HEK293T (cell line): ENCODE data around the gene VILL.
"Not testable (repeated sequence)": the region's sequence is repeated elsewhere in the genome, so short reads cannot be mapped to it uniquely, and the experiment has no call there.

Experiments
- CTCF ChIA-PET: fragments of 350-600 bp; formaldehyde crosslinking; extraction: SDS; loops from one replicate; lab custom pipeline; 2021; ENCODE audit warnings: antibody characterized with exemption, inconsistent platforms; lab: Yijun Ruan, JAX
- POLR2A ChIA-PET: fragments of 350-600 bp; formaldehyde crosslinking; extraction: SDS; loops from one replicate; lab custom pipeline; 2020; ENCODE audit warnings: antibody characterized with exemption, inconsistent platforms; lab: Yijun Ruan, JAX
- DNase-seq: peaks from one replicate; pipeline ENCODE4 v3.0.0; 2012; ENCODE audit warnings: mixed read lengths; ENCODE audit errors: extremely low spot score
- ARNT ChIP-seq: fragments of 450-650 bp; IDR thresholded peaks from 2 replicates; pipeline ENCODE4 v1.6.1; 2017; ENCODE audit warnings: mild to moderate bottlenecking
- BHLHE40 ChIP-seq: fragments of 450-650 bp; IDR thresholded peaks from 2 replicates; pipeline ENCODE4 v1.6.1; 2016; ENCODE audit warnings: mild to moderate bottlenecking, moderate library complexity, borderline replicate concordance
- CTBP1 ChIP-seq: fragments of 450-650 bp; IDR thresholded peaks from 2 replicates; pipeline ENCODE4 v1.6.1; 2016; ENCODE audit warnings: borderline replicate concordance
- ELF4 ChIP-seq: fragments of 450-650 bp; IDR thresholded peaks from 2 replicates; pipeline ENCODE4 v1.6.1; 2017; ENCODE audit warnings: antibody characterized with exemption
- FOXA1 ChIP-seq: fragments of 450-650 bp; IDR thresholded peaks from 2 replicates; pipeline ENCODE4 v1.6.1; 2016; ENCODE audit warnings: mild to moderate bottlenecking
- FOXK2 ChIP-seq: fragments of 450-650 bp; IDR thresholded peaks from 2 replicates; pipeline ENCODE4 v1.6.1; 2016; ENCODE audit warnings: mild to moderate bottlenecking
- FOXM1 ChIP-seq: fragments of 450-650 bp; IDR thresholded peaks from 2 replicates; pipeline ENCODE4 v1.6.1; 2017; ENCODE audit warnings: mild to moderate bottlenecking, borderline replicate concordance
- HDGF ChIP-seq: fragments of 450-650 bp; IDR thresholded peaks from 2 replicates; pipeline ENCODE4 v1.6.1; 2017; ENCODE audit warnings: antibody characterized with exemption, borderline replicate concordance
- L3MBTL2 ChIP-seq: fragments of 450-650 bp; conservative IDR thresholded peaks from 2 replicates; pipeline ENCODE4 v1.6.1; 2016; ENCODE audit warnings: mild to moderate bottlenecking
- LEF1 ChIP-seq: fragments of 450-650 bp; IDR thresholded peaks from 2 replicates; pipeline ENCODE4 v1.6.1; 2017; ENCODE audit warnings: mild to moderate bottlenecking, borderline replicate concordance
- NFRKB ChIP-seq: fragments of 450-650 bp; IDR thresholded peaks from 2 replicates; pipeline ENCODE4 v1.6.1; 2016; ENCODE audit warnings: mild to moderate bottlenecking, moderate library complexity
- PKNOX1 ChIP-seq: fragments of 450-650 bp; IDR thresholded peaks from 2 replicates; pipeline ENCODE4 v1.6.1; 2016
- SP1 ChIP-seq: fragments of 450-650 bp; IDR thresholded peaks from 2 replicates; pipeline ENCODE4 v1.6.1; 2017
- SUZ12 ChIP-seq: fragments of 450-650 bp; IDR thresholded peaks from 2 replicates; pipeline ENCODE4 v1.6.1; 2016; ENCODE audit warnings: mild to moderate bottlenecking
- TARDBP ChIP-seq: fragments of 450-650 bp; IDR thresholded peaks from 2 replicates; pipeline ENCODE4 v1.6.1; 2016
- ZNF384 ChIP-seq: fragments of 450-650 bp; IDR thresholded peaks from 2 replicates; pipeline ENCODE4 v1.6.1; 2016

The VILL gene

GRCh38 chr3:37970802-37971201, 19.8 kb upstream of the VILL start:
- ChIA-PET CTCF (no interaction called here), POLR2A (no interaction called here)
- TF ChIP-seq FOXM1 = no peak
- no peak for TF ChIP-seq ELF4
- no peak for TF ChIP-seq FOXA1
- no peak for TF ChIP-seq CTBP1
- no peak for TF ChIP-seq ARNT
- no peak for TF ChIP-seq LEF1
- no peak for TF ChIP-seq BHLHE40
- TF ChIP-seq HDGF = no peak
- TF ChIP-seq NFRKB = no peak
- TF ChIP-seq ZNF384 = no peak
- no peak for TF ChIP-seq PKNOX1
- no peak for TF ChIP-seq TARDBP
- no peak for TF ChIP-seq SP1
- DNase-seq = no peak

GRCh38 chr3:37971467-37971866, 19.1 kb upstream of the VILL start:
- CTCF ChIA-PET = no interaction called here
- TF ChIP-seq SUZ12 = no peak
- no peak for TF ChIP-seq CTBP1
- TF ChIP-seq NFRKB = no peak
- TF ChIP-seq FOXK2 = no peak
- no peak for TF ChIP-seq L3MBTL2
- TF ChIP-seq ELF4 = no peak
- no peak for TF ChIP-seq SP1
- no peak for TF ChIP-seq TARDBP
- TF ChIP-seq LEF1 = no peak
- TF ChIP-seq FOXA1 = no peak
- TF ChIP-seq ZNF384 = no peak
- TF ChIP-seq FOXM1 = no peak
- TF ChIP-seq HDGF = no peak
- TF ChIP-seq PKNOX1 = no peak
- no peak for TF ChIP-seq ARNT
- no peak for TF ChIP-seq BHLHE40
- DNase-seq = no peak
- POLR2A ChIA-PET = no interaction called here

- POLR2A ChIA-PET, CTCF ChIA-PET, DNase-seq: not testable (repeated sequence)
Observed at GRCh38 chr3:37972056-37972455, 18.5 kb upstream of the VILL start.

- CTCF ChIA-PET = interaction anchor here (1.2 to 2.0 kb wide), 3 partner anchors 11 to 30 kb away, joined by 4 to 19 read pairs (median 16); no protein-coding TSS in a partner anchor
- TF ChIP-seq ARNT = no peak
- TF ChIP-seq PKNOX1 = no peak
- TF ChIP-seq NFRKB = no peak
- no peak for TF ChIP-seq FOXA1
- no peak for TF ChIP-seq BHLHE40
- no peak for TF ChIP-seq LEF1
- no peak for TF ChIP-seq HDGF
- TF ChIP-seq FOXM1 = no peak
- TF ChIP-seq SUZ12 = no peak
- no peak for TF ChIP-seq ZNF384
- no peak for DNase-seq
- POLR2A ChIA-PET = interaction anchor here (1.2 to 1.7 kb wide), 2 partner anchors 23 to 191 kb away, joined by 3 to 6 read pairs; partner anchors contain the start of gene OXSR1
Observed at GRCh38 chr3:37973246-37974054, 17.1 kb upstream of the VILL start.

- POLR2A ChIA-PET = interaction anchor here (1.2 to 1.7 kb wide), 2 partner anchors 22 to 190 kb away, joined by 3 to 6 read pairs; partner anchors contain the start of gene OXSR1
- no peak for TF ChIP-seq TARDBP
- TF ChIP-seq PKNOX1 = peak; percentile 91
- peak; percentile 72 for DNase-seq
- CTCF ChIA-PET = interaction anchor here (0.6 to 2.0 kb wide), 9 partner anchors 8 to 93 kb away, joined by 3 to 19 read pairs (median 4); no protein-coding TSS in a partner anchor
Observed at GRCh38 chr3:37974121-37975083, 16.2 kb upstream of the VILL start.
